Neuronal stem cell (in vitro differentiated cells): Measurements from ENCODE around the gene METTL8.

Experiments
- DNase-seq: peaks from one replicate; pipeline ENCODE4 v3.0.0-alpha.2; 2013; ENCODE audit warnings: low spot score
- H2AFZ ChIP-seq: one replicate; pipeline ENCODE4 v1.6.1; 2013; ENCODE audit warnings: mild to moderate bottlenecking, low read length, inconsistent platforms
- H2AK5ac ChIP-seq: 2 replicates; pipeline ENCODE4 v1.6.1; 2013; ENCODE audit warnings: low read depth, mild to moderate bottlenecking, inconsistent platforms, low read length, moderate library complexity, mixed read lengths
- H2BK120ac ChIP-seq: 2 replicates; pipeline ENCODE4 v1.6.1; 2013; ENCODE audit warnings: low read depth, mild to moderate bottlenecking, inconsistent platforms, low read length, moderate library complexity, mixed read lengths
- H2BK12ac ChIP-seq: one replicate; pipeline ENCODE4 v1.6.1; 2013; ENCODE audit warnings: low read length, inconsistent platforms
- H2BK15ac ChIP-seq: 2 replicates; pipeline ENCODE4 v1.6.1; 2013; ENCODE audit warnings: mild to moderate bottlenecking, low read length, inconsistent platforms, mixed read lengths
- H2BK5ac ChIP-seq: one replicate; pipeline ENCODE4 v1.6.1; 2013; ENCODE audit warnings: inconsistent platforms, mild to moderate bottlenecking, low read length, moderate library complexity
- H3K14ac ChIP-seq: one replicate; pipeline ENCODE4 v1.6.1; 2013; ENCODE audit warnings: low read length, inconsistent platforms
- H3K18ac ChIP-seq: 2 replicates; pipeline ENCODE4 v1.6.1; 2013; ENCODE audit warnings: low read length, inconsistent platforms
- H3K23ac ChIP-seq: 2 replicates; pipeline ENCODE4 v1.6.1; 2013; ENCODE audit warnings: low read depth, mild to moderate bottlenecking, mixed read lengths, low read length, inconsistent platforms; ENCODE audit not compliant: poor library complexity
- H3K27ac ChIP-seq: replicated peaks from 3 replicates; pipeline ENCODE4 v1.5.1; 2013; ENCODE audit warnings: low read length, inconsistent platforms
- H3K27me3 ChIP-seq, 3 experiments: 2 replicates each; pipeline ENCODE4 v1.6.1; 2013; ENCODE audit warnings: low read length in 3 of 3, mild to moderate bottlenecking in 2 of 3, inconsistent platforms in 1 of 3, low read depth in 1 of 3, mixed read lengths in 1 of 3, moderate library complexity in 1 of 3; ENCODE audit not compliant: control insufficient read depth in 3 of 3, insufficient read depth in 3 of 3
- H3K36me3 ChIP-seq, 2 donors: replicated peaks in 1 of 2; 2 replicates each; pipeline ENCODE4 v1.6.1; 2013; ENCODE audit warnings: low read length in 2 of 2; ENCODE audit not compliant: control insufficient read depth in 2 of 2, insufficient read depth in 2 of 2
- H3K4ac ChIP-seq: 2 replicates; pipeline ENCODE4 v1.6.1; 2013; ENCODE audit warnings: inconsistent platforms, mild to moderate bottlenecking, low read length, moderate library complexity
- H3K4me1 ChIP-seq, 2 donors: 1 replicate in 1 of 2; 2 replicates in 1 of 2; pipeline ENCODE4 v1.6.1; 2013; ENCODE audit warnings: low read length in 2 of 2, low read depth in 1 of 2; ENCODE audit not compliant: control insufficient read depth in 2 of 2, insufficient read depth in 1 of 2
- H3K4me2 ChIP-seq: one replicate; pipeline ENCODE4 v1.6.1; 2013; ENCODE audit warnings: mild to moderate bottlenecking, low read length, inconsistent platforms; ENCODE audit not compliant: insufficient read depth, poor library complexity, severe bottlenecking
- H3K4me3 ChIP-seq, 2 donors: 2 replicates each; pipeline ENCODE4 v1.5.1; 2013; ENCODE audit warnings: low read length in 2 of 2, mild to moderate bottlenecking in 2 of 2, inconsistent platforms in 1 of 2, moderate library complexity in 1 of 2
- H3K79me1 ChIP-seq: one replicate; pipeline ENCODE4 v1.6.1; 2013; ENCODE audit warnings: low read depth, mild to moderate bottlenecking, inconsistent platforms, low read length, moderate library complexity
- H3K9ac ChIP-seq: one replicate; pipeline ENCODE4 v1.6.1; 2013; ENCODE audit warnings: mild to moderate bottlenecking, low read depth, low read length, inconsistent platforms; ENCODE audit not compliant: poor library complexity
- H3K9me3 ChIP-seq, 2 donors: replicated peaks in 1 of 2; 2 replicates each; pipeline versions ENCODE3 to v1.6.1; 2013; ENCODE audit warnings: low read length in 2 of 2, mild to moderate bottlenecking in 2 of 2, inconsistent platforms in 1 of 2, low read depth in 1 of 2, mixed read lengths in 1 of 2, moderate library complexity in 1 of 2; ENCODE audit not compliant: control insufficient read depth in 2 of 2, insufficient read depth in 1 of 2
- H4K8ac ChIP-seq: one replicate; pipeline ENCODE4 v1.6.1; 2013; ENCODE audit warnings: low read depth, mild to moderate bottlenecking, inconsistent platforms, low read length, moderate library complexity
- H4K91ac ChIP-seq: one replicate; pipeline ENCODE4 v1.6.1; 2013; ENCODE audit warnings: low read length, low read depth, mild to moderate bottlenecking, inconsistent platforms; ENCODE audit not compliant: poor library complexity
- WGBS, 2 donors: extraction: QIAGEN DNeasy Blood & Tissue Kit; methylation state at CpG; one replicate each; pipeline ENCODE4 v1.1.7; 2013; ENCODE audit warnings: missing lambda C conversion rate in 2 of 2, mixed read lengths in 1 of 2; ENCODE audit not compliant: insufficient read length in 2 of 2, insufficient replicate concordance in 1 of 2; ENCODE audit errors: extremely low coverage in 2 of 2; 5-methylcytosine and 5-hydroxymethylcytosine counted together

The METTL8 gene

DNA sequence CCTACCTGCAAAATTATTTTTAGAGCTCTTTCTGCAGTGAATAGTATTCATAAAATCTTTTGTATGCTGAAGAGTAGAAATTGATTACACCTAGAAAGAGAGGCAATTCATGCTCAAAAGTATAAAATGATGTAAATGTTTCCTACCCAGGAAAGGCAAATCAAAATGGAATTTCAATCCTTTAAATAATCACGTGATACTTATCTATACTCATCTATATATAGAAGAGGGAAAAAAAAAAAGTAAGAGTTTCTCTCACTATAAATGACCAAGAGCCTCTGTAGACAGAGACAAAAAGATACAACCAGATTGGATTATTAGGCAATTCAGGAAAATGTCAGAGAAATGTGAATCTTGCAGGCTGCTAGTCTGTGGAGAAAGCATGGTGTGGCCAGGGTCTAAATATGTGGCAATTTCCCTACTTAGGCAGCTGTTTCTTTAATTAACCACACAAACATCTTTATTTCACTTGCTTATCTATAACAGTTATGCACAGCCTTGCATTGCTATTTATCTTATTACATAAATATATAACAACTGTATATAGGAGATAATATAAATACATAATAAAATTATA lies 39.5 kb downstream of the METTL8 start:
- H2AK5ac ChIP-seq, result no peak overlapping the region
- no peak overlapping the region for H3K27ac ChIP-seq
- H3K14ac ChIP-seq, result no peak overlapping the region
- no peak overlapping the region for H3K4me2 ChIP-seq
- no CpG with 5 or more reads among the region's 1 CpG for WGBS, 2 donors
- no peak overlapping the region for H4K8ac ChIP-seq
- no peak overlapping the region for H4K91ac ChIP-seq
- no peak overlapping the region for H2BK5ac ChIP-seq
- no peak overlapping the region for H2BK12ac ChIP-seq
- H3K9me3 ChIP-seq, result peaks cover 0 to 2% of the 10 kb centered on the region in 2 donors
- no peaks in the 10 kb centered on the region for H3K79me1 ChIP-seq
- no peak overlapping the region for H2BK120ac ChIP-seq
- H3K4me1 ChIP-seq, result no peaks in the 10 kb centered on the region
- no peak overlapping the region for H3K23ac ChIP-seq
- no peak overlapping the region for H3K9ac ChIP-seq
- no peak overlapping the region for H3K18ac ChIP-seq
- DNase-seq, result no peak
- no peaks in the 10 kb centered on the region for H3K27me3 ChIP-seq
- no peak overlapping the region for H2BK15ac ChIP-seq
- H3K4me3 ChIP-seq, result no peak overlapping the region
- no peak overlapping the region for H3K4ac ChIP-seq
- no peaks in the 10 kb centered on the region for H3K36me3 ChIP-seq
- no peak overlapping the region for H2AFZ ChIP-seq

GRCh38 chr2:171393487-171393886 lies 40.3 kb downstream of the METTL8 start:
- no peaks in the 10 kb centered on the region for H3K79me1 ChIP-seq
- no peaks in the 10 kb centered on the region for H3K36me3 ChIP-seq
- H2AK5ac ChIP-seq, result no peak overlapping the region
- peaks cover 0 to 2% of the 10 kb centered on the region in 2 donors for H3K9me3 ChIP-seq
- no peak overlapping the region for H3K4ac ChIP-seq
- H2BK5ac ChIP-seq, result no peak overlapping the region
- H3K14ac ChIP-seq, result no peak overlapping the region
- no peak overlapping the region for H2BK12ac ChIP-seq
- no peak overlapping the region for H4K91ac ChIP-seq
- no peak overlapping the region for H3K4me3 ChIP-seq
- H3K27me3 ChIP-seq, result no peaks in the 10 kb centered on the region
- no peak overlapping the region for H3K9ac ChIP-seq
- no peak overlapping the region for H2BK15ac ChIP-seq
- no peak overlapping the region for H2BK120ac ChIP-seq
- no CpG with 5 or more reads among the region's 1 CpG for whole genome bisulfite sequencing, 2 donors
- H3K23ac ChIP-seq, result no peak overlapping the region
- no peak overlapping the region for H4K8ac ChIP-seq
- no peaks in the 10 kb centered on the region for H3K4me1 ChIP-seq
- no peak overlapping the region for H3K18ac ChIP-seq
- no peak overlapping the region for H3K4me2 ChIP-seq
- no peak overlapping the region for H3K27ac ChIP-seq
- no peak for DNase-seq
- no peak overlapping the region for H2AFZ ChIP-seq

- Histone ChIP-seq H2BK15ac (no peak overlapping the region), H2AK5ac (no peak overlapping the region), H2BK5ac (no peak overlapping the region), H3K9me3 (no peaks in the 10 kb centered on the region), H3K4me3 (no peak overlapping the region), H2BK120ac (no peak overlapping the region), H2AFZ (no peak overlapping the region), H3K4ac (no peak overlapping the region), H3K36me3 (no peaks in the 10 kb centered on the region), H3K4me1 (peaks cover 0 to 6% of the 10 kb centered on the region in 2 donors), H3K9ac (no peak overlapping the region), H3K23ac (no peak overlapping the region), H4K8ac (no peak overlapping the region), H3K27ac (no peak overlapping the region), H3K79me1 (peaks cover 2% of the 10 kb centered on the region), H3K4me2 (no peak overlapping the region), H2BK12ac (no peak overlapping the region), H4K91ac (no peak overlapping the region), H3K18ac (no peak overlapping the region), H3K14ac (no peak overlapping the region), H3K27me3 (no peaks in the 10 kb centered on the region)
- DNase-seq, result no peak
- WGBS, 2 donors, result no CpG with 5 or more reads among the region's 2 CpGs
These were observed 42.3 kb downstream of the METTL8 start for GRCh38 chr2:171391532-171391931.

GRCh38 chr2:171390941-171391516 lies 42.8 kb downstream of the METTL8 start:
- Histone ChIP-seq H2AK5ac (no peak overlapping the region), H3K4me2 (no peak overlapping the region), H2BK12ac (no peak overlapping the region), H4K8ac (no peak overlapping the region), H4K91ac (no peak overlapping the region), H3K9me3 (no peaks in the 10 kb centered on the region), H3K9ac (no peak overlapping the region), H2BK5ac (no peak overlapping the region), H3K79me1 (peaks cover 2% of the 10 kb centered on the region), H3K27ac (no peak overlapping the region), H2BK120ac (no peak overlapping the region), H3K23ac (no peak overlapping the region), H3K36me3 (no peaks in the 10 kb centered on the region), H3K14ac (no peak overlapping the region), H2BK15ac (no peak overlapping the region), H2AFZ (no peak overlapping the region), H3K18ac (no peak overlapping the region), H3K4ac (no peak overlapping the region), H3K4me3 (no peak overlapping the region), H3K4me1 (peaks cover 0 to 6% of the 10 kb centered on the region in 2 donors), H3K27me3 (no peaks in the 10 kb centered on the region)
- no peak for DNase-seq
- no CpG with 5 or more reads among the region's 1 CpG for WGBS, 2 donors
